ENCODE results near the gene KLC1.
"Not testable (repeated sequence)": the region's sequence is repeated elsewhere in the genome, so short reads cannot be mapped to it uniquely, and the experiment has no call there.

Gene KLC1

GRCh38 chr14:103625356-103626095 lies 3.5 kb upstream of the KLC1 start:
- DNase-seq = no peak

DNA sequence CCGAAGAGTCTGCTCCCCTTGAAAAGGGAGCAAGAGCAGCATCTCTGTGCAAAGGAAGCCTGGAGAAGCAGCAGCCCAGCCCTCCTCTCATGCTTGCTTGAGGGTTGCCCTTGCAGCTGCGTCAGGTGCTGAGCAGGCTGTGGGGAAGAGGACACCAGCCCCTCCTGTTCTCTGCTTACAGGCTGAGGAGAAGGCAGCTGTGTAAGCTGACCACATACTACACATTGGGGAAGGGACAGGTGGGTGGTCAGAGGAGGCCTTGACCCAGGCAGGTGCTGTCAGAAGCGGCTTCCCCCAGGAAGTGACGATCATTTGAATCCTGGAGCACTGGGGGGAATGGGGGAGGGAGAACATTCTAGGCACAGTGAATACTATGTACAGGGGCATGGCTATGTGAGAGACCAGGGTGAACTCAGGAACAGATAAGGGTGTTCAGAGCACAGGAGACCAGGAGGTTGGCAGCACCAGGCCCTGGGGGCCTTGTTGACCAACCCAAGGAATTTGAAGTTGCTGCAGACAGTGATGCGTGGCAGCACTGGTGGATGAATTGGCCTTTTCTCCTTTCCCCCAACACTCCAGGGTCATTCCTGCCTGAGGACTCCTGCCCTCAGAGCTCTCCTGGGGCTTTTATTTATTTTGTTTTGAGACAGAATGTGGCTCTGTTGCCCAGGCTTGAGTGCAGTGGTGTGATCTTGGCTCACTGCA lies 2.7 kb upstream of the KLC1 start:
- no peak for DNase-seq

DNA sequence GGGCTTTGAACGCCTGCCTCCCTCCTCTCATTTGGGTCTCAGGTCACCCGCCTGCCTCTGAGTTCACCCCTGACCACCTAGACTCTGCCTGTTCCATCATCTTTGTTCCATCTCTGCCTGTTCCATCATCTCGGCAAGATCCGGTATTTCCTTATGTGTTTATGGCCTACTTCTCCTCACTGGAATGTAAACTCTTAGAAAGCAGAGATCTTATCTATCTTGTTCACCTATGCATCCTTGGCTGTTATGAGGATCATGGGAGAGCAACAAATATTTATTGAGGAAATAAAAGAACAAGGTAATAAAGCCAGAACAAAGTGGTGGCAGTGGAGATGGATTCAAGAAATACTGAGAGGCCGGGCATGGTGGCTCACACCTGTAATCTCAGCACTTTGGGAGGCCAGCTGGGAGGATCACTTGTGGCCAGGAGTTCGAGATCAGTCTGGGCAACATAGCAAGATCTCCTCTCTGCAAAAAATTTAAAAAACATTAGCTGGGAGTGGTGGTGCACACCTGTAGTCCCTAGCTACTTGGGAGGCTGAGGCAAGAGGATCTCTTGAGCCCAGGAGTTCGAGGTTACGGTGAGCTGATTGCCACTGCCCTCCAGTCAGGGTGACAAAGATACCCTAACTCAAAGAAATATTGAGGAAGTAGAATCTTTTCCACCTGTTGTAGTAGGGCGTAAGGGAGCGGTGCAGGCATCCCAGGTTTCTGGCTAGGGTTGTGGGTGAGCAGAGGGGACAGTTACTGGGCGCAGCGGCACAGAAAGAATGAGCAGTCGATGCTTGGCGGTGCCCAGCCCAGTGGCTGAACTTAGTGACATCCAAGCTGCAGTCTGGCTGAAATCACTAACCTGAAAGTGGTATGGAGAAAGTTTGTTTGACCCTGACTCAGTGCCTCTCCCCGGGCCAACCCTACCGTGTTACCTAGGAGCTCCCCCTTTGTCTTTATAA lies 1.7 kb upstream of the KLC1 start:
- no peak for DNase-seq

- DNase-seq = no peak
Measured at GRCh38 chr14:103628221-103628683, 759 bp upstream of the KLC1 start.

GRCh38 chr14:103629503-103630121 lies 601 bp downstream of the KLC1 start:
- no peak for DNase-seq

GRCh38 chr14:103630364-103631108 lies 1.5 kb downstream of the KLC1 start:
- DNase-seq = no peak

- DNase-seq = no peak
Measured at GRCh38 chr14:103633391-103633790, 4.4 kb downstream of the KLC1 start.

DNA sequence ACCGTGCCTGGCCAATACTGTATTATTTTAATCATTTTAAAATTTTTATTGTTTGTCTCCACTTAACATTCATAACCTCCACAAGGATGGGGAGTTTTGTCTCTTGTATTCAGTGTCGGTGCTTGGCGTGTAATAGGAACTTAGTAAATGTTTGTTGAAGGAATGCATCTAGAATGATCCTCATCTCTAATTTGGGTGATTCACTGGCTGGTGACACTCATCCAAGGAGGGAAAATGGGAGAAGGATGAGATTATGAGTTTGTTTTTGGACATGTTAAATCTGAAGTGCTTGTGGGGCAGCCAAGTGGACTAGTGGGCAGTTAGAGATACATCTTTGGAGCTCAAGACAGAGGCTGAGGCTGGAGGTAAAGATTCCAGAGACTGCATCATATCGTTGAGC lies 5.1 kb downstream of the KLC1 start:
- DNase-seq = no peak

GRCh38 chr14:103638594-103638993 lies 9.6 kb downstream of the KLC1 start:
- DNase-seq = no peak

GRCh38 chr14:103641161-103641560 lies 12.2 kb downstream of the KLC1 start:
- no peak for DNase-seq

DNA sequence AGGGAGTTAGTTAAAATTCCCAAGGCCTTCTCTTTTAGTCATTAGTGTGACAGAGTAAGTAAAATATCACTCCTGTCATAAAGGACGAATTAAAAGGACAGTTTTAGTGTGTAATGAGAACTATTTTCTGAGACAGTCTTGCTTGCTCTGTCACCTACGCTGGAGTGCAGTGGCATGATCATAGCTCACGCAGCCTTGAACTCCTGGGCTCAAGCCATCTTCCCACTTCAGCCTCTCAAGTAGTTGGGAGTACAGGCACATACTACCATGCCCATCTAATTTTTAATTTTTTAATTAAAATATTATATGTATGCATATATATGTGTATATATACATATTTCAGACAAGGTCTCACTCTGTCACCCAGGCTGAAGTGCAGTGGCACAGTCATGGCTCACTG lies 17.2 kb downstream of the KLC1 start:
- no peak for DNase-seq

DNA sequence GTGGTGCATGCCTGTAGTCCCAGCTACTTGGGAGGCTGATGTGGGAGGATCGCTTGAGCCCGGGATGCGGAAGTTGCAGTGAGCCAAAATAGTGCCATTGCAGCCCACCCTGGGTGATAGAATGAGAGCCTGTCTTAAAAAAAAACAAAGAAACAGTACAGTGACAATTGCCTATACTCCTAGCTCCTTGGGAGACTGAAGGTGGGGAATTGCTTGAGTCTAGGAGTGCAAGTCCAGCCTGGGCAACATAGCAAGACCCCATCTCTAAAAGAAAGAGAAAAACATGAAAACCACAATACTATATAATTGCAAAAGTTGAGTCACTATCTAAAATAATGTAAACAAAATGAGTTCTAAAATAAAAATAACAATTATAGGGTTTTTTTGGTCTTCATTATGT lies 20.0 kb downstream of the KLC1 start:
- no peak for DNase-seq

- DNase-seq = no peak
Measured at GRCh38 chr14:103650213-103650612, 21.2 kb downstream of the KLC1 start.

GRCh38 chr14:103651585-103651984 lies 22.6 kb downstream of the KLC1 start:
- no peak for DNase-seq

DNA sequence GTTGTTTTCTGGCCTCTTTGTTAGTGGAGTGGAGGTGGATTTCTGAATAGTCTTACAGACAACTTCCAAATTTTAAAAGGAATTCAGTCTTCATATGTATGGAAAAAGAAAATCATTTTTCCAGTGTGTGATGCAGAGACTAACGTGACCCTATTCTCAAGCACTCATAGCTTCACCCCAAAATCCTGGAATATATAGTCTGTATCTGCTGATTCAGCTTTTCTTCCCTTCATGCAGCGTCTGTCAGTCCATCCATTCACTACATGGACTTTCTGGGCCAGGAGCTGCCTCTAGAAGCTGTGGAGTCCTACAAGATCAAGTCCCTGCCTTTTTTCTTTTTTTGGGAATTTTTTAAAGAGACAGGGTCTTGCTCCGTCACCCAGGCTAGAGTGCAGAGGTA lies 23.8 kb downstream of the KLC1 start:
- DNase-seq = no peak

- DNase-seq = not testable (repeated sequence)
Measured at GRCh38 chr14:103653336-103653735, 24.3 kb downstream of the KLC1 start.

- no peak for DNase-seq
Measured at GRCh38 chr14:103653805-103654204, 24.8 kb downstream of the KLC1 start.

DNA sequence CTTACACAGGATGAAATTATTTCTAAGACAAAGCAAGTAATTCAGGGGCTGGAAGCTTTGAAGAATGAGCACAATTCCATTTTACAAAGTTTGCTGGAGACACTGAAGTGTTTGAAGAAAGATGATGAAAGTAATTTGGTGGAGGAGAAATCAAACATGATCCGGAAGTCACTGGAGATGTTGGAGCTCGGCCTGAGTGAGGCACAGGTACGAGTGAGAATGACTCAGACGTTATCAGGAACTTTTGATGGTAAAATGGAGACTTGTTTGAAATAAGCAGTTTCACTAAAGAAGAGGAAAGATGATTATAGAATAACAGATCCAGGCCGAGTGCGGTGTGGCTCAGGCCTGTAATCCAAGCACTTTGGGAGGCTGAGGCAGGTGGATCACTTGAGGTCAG lies 25.6 kb downstream of the KLC1 start:
- no peak for DNase-seq

GRCh38 chr14:103656031-103656755 lies 27.2 kb downstream of the KLC1 start:
- no peak for DNase-seq

DNA sequence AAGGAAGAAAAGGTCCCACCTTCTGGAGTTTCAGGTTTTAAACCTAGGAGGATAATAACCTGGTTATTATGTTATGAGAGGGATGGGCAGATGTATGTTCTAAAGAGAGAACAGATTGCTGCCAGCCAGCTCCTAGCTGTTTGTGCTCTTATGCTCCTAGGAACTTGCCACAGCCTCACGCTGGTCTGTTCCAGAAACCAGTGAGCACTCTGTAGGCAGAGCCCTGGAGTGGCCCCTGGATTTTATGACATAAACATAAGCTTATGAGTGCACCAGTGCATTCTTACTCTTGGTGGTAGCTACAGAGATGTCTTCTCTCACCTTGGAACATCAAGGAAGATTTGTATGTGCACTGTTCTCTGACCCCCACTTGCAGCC lies 27.7 kb downstream of the KLC1 start:
- DNase-seq = no peak

DNA sequence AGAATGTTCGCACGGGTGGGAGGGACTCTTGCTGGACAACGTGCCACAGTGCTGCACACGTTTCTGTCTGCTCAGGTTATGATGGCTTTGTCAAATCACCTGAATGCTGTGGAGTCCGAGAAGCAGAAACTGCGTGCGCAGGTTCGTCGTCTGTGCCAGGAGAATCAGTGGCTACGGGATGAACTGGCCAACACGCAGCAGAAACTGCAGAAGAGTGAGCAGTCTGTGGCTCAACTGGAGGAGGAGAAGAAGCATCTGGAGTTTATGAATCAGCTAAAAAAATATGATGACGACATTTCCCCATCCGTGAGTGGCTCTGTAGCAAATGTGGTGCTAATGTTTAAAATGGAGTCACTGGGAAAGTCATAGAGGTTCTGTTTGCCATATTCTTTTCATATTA lies 28.5 kb downstream of the KLC1 start:
- DNase-seq = no peak

Data from activated gamma-delta T cell (primary cell).